Smooth muscle cell of the brain vasculature (primary cell): Measurements from ENCODE around the gene SLC25A44.

ENCODE experiments used
- DNase-seq: peaks from one replicate; pipeline ENCODE4 v3.0.0-alpha.2; 2012; ENCODE audit warnings: low read depth, low spot score

Gene SLC25A44

DNA sequence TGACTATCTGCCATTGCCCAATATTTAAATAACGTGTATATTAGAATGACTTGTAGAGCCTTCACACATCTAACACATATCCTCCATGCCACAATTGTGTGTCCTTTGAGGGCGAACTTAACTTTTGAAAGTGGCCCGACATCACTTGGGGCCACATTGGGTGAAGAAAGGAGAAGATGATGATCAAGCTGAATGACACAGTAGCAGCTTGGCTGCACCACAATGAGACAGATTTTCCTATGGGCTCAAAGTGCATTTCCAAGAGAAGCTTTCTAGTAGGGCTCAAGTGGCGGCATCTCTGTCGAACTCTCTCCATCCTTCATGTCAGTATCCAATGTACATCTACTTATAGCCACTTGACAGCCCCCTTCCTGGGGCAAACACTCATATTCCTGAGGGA lies 44.3 kb downstream of the SLC25A44 start:
- DNase-seq = no peak

DNA sequence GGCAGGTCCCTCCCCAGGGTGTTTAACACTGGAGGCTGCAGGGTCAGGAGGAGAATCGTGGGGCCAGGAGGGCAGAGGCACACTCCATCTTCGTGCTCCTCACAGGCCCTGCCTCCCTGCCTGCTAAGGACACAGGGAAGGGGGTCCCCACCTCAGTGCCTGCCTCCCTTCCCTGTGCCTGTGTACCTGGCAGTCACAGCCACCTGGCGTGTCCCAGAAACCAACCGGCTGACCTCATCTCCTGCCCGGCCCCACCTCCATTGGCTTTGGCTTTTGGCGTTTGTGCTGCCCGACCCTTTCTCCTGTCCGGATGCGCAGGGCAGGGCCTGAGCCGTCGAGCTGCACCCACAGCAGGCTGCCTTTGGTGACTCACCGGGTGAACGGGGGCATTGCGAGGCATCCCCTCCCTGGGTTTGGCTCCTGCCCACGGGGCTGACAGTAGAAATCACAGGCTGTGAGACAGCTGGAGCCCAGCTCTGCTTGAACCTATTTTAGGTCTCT lies 47.5 kb downstream of the SLC25A44 start:
- peak; percentile 53 for DNase-seq

DNA sequence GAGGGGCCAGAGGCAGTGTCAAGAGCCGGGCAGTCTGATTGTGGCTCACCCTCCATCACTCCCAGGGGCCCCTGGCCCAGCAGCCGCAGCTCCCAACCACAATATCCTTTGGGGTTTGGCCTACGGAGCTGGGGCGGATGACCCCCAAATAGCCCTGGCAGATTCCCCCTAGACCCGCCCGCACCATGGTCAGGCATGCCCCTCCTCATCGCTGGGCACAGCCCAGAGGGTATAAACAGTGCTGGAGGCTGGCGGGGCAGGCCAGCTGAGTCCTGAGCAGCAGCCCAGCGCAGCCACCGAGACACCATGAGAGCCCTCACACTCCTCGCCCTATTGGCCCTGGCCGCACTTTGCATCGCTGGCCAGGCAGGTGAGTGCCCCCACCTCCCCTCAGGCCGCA lies 48.0 kb downstream of the SLC25A44 start, which contains the start of gene BGLAP:
Gene BGLAP (plus strand): TSS at position 259 of the 400 bp plus-strand sequence. CDS start 48 bp downstream, at position 307.
- no peak for DNase-seq

DNA sequence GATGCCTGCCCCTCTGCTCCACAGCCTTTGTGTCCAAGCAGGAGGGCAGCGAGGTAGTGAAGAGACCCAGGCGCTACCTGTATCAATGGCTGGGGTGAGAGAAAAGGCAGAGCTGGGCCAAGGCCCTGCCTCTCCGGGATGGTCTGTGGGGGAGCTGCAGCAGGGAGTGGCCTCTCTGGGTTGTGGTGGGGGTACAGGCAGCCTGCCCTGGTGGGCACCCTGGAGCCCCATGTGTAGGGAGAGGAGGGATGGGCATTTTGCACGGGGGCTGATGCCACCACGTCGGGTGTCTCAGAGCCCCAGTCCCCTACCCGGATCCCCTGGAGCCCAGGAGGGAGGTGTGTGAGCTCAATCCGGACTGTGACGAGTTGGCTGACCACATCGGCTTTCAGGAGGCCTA lies 48.8 kb downstream of the SLC25A44 start:
- DNase-seq = no peak

DNA sequence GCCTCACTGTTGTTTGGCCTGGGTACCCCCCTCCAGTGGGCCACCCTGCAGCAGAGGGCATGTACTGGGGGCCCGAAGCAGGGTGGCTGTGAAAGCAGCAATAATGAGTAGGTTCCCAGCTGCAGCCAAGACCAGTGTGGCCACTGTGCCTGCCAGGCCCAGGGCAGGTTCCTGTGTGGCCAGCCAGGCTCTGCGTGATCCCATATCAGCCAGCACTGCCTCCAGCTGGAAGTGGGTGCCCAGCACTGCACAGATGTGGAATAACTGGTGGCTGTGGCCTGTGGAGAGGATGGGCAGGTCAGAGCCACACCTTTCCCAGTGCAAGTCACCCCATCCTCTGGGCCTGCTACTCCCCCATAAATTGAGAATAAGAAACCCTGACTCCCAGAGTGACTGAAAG lies 50.2 kb downstream of the SLC25A44 start:
- no peak for DNase-seq

DNA sequence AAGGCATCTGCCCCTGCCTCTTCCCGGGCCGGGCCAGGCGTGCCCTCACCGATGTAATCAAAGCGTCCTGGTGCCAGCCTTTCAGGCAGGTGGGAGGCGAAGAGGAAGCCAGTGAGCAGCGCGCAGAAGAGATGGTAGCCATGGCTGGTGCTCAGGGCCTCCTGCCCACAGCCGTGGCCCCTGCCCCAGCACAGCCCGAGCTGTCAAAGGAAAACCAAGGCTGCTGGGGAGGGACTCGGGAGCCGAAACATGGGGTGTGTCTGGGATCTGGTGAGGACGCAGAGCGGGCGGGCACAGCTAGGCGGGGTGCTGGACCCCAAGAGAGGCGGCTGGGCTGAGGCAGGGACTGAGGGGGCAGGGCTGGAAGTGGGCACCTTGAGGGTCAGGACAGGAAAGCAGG lies 50.8 kb downstream of the SLC25A44 start:
- DNase-seq = no peak

DNA sequence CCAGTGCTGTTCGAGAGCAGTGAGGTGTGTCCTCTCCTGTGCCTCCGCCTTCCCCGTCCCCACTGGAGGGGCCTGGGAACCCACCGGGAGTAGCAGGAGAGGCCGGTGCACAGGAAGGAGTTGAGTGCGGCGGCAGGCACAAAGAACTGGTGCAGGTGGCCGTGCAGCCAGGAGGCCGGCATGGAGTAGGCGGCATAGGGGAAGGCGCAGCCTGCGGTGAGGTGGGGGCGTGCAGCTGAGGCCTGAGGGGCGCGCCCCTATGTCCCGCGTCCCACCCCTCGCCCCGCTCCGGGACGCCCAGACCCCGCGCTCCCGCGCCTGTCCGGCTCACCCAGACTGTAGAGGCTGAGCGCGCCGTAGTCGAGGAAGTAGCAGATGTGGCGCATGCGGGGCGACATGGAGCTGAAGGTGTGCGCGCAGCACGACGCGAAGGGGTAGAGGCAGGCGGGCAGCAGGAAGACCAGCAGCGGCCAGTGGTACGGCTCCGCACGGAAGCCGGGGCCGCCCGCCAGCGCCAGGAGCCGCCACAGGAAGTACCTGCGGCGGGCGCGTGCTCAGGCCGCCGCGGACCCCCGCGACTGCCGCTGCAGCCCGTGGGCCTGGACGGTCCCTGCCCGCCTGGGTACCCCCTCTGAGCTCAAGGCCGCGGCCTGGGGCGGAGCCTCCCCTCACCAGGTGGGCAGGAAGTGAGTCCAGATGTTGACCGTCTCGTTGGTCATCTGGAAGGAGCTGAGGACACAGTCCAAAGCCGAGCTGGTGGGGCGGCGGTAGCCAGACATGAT lies 51.7 kb downstream of the SLC25A44 start:
- DNase-seq = no peak

DNA sequence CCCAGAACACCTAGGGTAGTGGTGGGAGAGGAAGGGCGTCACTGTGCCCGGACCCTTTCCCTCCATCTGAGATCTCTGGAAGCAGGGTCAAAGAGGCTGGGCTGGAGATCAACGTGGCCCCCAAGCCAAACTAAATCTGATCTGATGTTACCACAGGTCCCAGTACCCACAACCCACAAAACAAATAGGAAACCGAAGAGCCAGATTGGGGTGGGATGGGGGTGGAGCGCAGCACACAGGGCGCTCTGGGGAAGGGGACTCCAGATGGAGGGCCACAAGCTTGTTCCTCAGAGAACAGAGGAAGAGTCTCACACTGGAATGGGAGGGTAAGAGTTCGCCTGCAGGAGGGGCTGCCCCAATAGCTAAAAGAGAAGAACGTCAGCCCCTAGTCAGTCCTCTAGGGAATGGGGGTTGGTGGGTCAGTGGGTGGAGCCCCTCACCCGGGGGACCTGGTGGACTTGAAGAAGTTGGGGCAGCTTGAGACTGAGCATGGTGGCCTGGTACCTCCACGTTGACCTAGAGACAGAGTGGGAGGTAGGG lies 52.4 kb downstream of the SLC25A44 start:
- DNase-seq = no peak

DNA sequence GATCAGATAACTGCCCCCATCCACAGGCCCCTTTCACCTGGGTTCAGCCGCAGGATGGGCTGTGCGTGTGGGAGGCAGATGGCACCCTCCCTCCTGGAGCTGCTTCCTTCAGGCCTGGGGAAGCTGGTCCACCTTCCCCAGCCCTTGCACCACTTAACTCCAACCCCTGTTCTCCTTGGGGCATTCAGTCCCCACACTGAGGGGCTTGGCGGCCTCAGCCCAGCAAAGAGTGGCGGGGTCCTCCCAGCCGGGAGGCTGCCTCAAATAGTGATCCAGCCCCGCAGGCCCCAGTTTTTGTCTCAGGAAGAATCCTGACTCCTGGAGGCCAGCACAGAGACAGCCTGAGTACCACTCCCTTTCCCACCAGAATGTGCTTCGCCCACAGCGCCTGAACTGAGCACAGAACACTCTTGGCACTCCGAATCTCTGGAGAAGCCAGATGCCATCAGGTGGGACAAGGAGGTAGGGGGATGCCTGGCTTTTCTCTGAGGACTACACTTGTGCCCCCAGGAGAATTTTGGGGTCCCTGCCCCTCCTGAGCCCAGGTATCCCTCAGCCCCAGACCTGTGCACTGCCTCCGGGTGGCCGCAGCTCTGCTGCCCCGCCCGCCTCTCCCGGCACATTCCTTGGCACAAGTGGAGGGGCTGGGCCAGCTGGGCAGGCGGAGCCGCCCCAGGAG lies 53.0 kb downstream of the SLC25A44 start:
- no peak for DNase-seq

DNA sequence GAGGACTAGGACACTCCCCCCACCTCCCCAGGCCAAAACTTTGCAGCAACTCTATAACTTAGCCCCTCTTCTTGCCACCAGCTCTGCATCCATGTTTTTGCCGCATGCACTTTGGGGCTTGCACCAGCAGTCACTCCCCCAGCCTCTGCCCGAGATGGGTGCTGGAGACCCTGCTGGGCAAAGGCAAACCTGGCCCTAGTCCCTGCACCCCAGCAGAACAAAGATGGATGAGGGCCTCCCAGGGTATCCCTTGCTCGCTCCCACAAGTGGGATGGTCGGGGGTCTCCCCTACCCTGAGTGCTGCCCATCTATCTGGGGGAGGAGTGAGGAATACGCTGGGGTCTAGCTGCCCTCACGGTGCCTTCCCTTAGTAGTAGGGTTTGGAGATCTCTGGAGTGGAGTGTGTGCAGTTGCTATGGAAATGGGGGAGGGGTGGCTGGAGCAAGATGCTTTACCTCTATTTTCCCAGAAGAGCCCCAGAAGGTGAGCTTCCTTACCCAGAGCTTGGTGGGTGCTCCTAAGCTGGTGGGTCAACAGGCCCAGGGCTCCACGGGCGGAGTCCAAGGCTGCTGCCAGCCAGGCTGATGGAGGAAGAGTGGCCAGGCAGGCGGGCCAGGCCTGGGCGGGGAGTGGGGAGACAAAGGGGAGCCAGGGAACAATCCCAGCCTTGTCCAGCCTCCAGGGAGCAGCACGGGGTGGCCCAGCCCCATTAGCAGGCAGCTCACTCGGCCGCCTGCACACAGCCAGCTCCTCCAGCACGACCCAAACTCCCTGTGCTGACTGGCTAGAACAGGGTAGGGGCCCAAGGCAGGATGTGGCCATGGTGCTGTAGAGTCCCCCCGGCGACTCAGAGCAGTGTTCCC lies 53.8 kb downstream of the SLC25A44 start, which contains the start of gene PAQR6:
Gene PAQR6 (minus strand): TSS at position 597 of the 863 bp plus-strand sequence. CDS start 1,325 bp downstream, outside the sequence.
- DNase-seq = no peak

DNA sequence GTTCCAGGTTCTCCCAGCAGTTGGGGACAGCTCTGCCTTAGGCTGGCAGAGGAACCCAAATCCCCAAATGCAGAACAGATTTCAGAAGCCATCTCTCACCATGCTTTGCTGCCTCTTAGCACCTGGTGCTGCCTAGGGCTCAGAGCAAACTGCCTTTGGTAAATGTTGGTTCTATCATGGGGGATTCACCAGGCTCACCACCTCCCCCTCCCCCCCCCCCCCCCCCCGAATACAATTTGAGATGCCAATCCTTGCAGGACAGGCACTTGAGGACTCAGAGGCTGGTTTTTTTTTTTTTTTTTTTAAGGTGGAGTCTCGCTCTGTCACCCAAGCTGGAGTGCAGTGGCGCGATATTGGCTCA lies 54.4 kb downstream of the SLC25A44 start:
- DNase-seq = no peak

DNA sequence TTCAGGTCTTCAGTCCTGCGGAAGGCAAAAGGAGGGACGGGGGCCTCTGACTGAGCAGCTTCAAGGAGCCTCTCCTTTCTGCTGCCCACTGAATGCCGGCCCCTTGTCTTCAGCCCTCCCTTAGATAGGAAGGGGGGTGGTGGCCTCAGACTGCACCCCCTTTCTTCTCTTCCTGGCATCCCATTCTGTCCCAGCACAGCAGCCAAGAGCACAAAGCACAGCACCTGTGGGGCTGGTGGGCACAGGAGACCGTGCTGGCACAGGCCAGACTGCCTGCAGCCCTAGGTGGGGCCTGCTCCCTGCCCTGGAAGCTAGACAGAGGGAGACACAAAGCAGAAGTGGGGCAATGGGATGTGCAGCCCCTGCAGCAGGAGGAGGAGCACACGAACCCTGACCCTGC lies 55.7 kb downstream of the SLC25A44 start:
- no peak for DNase-seq

DNA sequence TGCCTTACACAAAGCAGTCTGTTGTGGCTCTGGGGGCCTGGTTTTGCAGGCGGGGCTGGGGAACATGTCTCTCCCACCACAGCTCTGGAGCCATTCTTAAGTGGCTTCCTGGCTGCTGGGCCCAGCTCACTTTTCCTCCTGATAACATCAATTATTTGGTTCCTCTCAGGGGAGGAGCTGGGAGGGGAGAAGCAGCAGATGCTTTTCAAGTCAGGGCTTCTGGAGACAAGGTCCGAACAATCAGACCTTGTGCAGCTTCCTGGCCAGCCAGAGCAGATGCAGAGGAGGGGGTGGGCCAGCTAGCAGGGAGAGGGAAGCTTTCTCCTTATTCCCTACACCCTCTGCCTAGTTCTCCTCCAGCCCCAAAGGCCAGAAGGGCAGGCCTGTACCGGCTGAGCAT lies 57.6 kb downstream of the SLC25A44 start:
- no peak for DNase-seq

DNA sequence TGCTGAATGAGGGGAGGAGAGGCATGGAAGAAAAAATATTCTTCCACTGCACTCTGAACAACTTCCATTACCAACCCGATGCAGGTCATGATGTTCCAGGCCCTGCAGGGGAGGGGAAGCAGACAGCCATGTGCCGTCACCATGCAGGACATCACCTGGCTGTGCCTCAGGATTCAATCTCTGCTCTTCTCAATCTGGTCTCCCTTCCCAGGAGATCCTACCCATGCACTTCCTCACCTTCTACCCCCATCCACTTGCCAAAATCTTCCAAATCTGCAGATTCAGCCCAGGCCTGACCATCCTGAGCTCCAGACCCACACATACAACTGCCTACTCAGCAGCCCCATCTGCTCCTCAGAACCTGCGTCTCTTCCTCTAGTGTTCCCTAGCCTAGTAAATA lies 59.7 kb downstream of the SLC25A44 start:
- DNase-seq = no peak

DNA sequence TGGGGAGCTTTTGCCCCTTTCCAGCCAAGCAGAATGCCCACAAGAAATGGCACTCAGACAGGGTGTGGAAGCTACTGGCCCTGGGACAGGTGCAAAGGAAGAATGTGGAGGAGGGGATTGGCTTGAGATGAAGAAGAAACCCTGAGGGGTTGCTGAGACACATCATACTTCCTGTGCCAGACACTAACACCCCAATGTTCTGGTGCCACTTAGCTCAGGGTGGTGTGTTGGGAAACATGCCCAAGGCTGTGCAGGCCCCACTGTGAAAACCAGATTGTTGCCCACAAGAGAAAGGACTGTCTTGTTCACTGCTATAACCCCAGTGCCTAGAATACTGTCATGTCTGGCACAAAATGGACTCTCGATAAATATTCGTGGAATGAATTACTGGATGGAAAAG lies 63.8 kb downstream of the SLC25A44 start:
- DNase-seq = no peak

DNA sequence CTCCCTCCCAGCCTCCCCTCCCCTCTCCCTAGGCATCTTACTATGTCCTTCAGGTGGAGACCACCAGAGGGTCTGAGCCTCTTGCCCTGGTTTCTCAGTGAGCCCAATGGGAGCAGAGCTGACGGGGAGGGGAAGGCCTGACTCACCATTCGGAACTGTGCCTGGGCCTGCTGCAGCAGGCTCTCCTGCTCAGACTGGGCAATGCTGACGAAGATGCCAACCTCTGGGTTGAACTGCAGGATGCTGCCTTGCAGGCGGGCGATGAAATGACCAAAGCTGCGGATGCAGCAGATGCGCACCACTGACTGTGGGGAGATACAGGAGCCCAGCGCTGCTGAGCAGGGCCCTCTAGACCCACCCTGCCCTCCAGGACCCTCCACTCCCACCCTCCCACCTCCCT lies 65.0 kb downstream of the SLC25A44 start:
- no peak for DNase-seq

DNA sequence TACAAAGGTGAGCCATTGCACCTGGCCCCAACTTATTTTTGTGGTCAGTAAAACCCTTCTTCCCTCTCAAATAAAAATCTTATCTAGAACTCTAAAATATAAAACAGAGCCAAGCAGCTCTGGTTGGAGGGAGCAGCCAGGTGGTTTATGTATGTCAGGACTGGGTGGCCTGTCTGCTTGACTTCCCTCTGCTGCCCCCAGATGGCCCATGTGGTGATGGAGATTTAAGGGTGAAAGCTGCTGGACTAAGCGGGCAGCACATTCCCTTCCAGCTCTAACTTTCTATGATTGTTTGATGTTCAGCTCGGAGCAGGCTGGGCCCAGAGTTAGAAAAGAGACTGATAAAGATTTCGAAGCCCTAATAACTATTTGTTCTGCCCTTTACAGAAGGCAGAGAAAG lies 65.9 kb downstream of the SLC25A44 start:
- DNase-seq = no peak

DNA sequence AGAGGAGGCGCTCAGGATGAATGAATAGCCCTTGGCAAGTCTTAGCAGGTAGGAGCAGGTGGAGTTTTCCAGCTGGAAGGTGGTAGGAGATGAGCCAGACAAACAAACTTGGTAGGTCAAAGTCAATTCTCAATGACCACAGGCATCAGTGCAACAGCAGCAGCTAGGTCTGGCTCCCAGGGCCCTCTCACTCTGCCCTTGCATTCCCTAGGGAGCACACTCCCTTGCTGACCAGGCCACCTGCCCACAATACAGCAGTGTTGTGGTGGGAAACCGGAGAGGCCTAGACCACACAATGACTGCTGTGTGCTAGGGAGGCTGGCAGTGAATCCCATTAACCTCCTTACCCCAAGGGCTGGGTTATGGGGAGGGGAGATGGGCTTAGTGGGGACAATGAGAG lies 67.0 kb downstream of the SLC25A44 start:
- DNase-seq = no peak
